ENCODE results near the gene ANLN.

DNA sequence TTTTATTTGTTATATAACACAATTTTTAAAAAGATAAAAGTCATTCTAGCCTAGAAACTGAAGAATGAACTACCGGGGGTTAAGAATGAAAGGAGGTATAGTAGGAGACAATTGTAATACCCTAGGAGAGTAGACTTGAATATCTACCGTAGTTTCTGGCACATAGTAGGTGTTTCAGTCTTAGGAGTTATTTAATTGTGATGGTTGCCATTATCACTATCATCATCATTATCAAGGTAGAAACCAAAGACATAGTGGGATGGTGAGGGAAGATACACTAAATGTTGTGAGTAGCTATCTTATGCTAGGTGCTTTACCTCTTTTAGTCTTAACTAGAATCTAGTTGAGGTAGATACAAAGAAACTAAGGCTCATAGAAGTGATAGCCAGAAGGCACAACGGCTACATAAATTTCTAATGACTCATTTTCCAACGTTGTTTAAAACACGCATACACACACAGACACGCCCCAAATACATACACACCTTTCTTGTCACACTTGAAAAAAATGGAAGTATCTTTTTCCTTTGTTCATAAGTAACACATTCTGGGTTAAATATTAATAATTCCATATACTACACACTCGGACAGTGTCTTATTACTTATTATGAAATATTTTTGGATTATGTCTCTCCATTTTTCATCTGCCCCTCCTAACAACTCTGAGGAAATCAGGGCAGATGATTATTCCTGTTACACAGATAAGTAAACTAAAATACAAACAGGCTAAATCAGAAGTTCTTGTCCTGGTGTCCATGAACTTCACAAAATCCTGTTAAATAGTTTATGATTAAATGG is 2.0 kb upstream of the ANLN start:
- TF ChIP-seq, protein P1, sequence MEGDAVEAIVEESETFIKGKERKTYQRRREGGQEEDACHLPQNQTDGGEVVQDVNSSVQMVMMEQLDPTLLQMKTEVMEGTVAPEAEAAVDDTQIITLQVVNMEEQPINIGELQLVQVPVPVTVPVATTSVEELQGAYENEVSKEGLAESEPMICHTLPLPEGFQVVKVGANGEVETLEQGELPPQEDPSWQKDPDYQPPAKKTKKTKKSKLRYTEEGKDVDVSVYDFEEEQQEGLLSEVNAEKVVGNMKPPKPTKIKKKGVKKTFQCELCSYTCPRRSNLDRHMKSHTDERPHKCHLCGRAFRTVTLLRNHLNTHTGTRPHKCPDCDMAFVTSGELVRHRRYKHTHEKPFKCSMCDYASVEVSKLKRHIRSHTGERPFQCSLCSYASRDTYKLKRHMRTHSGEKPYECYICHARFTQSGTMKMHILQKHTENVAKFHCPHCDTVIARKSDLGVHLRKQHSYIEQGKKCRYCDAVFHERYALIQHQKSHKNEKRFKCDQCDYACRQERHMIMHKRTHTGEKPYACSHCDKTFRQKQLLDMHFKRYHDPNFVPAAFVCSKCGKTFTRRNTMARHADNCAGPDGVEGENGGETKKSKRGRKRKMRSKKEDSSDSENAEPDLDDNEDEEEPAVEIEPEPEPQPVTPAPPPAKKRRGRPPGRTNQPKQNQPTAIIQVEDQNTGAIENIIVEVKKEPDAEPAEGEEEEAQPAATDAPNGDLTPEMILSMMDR (IDR thresholded peaks at IDR 0.05): no peak
- no peak for TF ChIP-seq POLR2A (IDR thresholded peaks at IDR 0.05)

Measured in lower leg skin (tissue), 3 donors.